Neural progenitor cell (in vitro differentiated cells): ENCODE results near the gene DDX10.

Source experiments
- CTCF ChIP-seq: fragments of 200-600 bp; sonication (generic); IDR thresholded peaks from 2 replicates; pipeline ENCODE4 v1.5.1; 2017; ENCODE audit warnings: antibody characterized with exemption, mild to moderate bottlenecking
- EZH2 ChIP-seq: fragments of 200-600 bp; sonication (generic); IDR thresholded peaks from 2 replicates; pipeline ENCODE4 v1.6.1; 2017; ENCODE audit warnings: antibody characterized with exemption, mild to moderate bottlenecking, moderate library complexity
- EZH2phosphoT487 ChIP-seq: fragments of 200-600 bp; sonication (generic); IDR thresholded peaks from 2 replicates; pipeline ENCODE4 v1.6.1; 2017; ENCODE audit warnings: antibody characterized with exemption

GRCh38 chr11:108926171-108926840 lies 261.4 kb downstream of the DDX10 start:
- TF ChIP-seq CTCF (no peak), EZH2 (no peak), EZH2phosphoT487 (no peak)
